ENCODE data around the gene SRCAP. TPM values are rescaled to one million over a fixed set of nuclear protein-coding genes. Genes with fewer than 3 reads are reported as not detected.

Gene SRCAP
- polyA plus RNA-seq, 3 donors = 38.6 to 55.8 (median 43.9) TPM

- DNase-seq = no peak
Observed at GRCh38 chr16:30660424-30661261, 38.3 kb upstream of the SRCAP start.

- DNase-seq = no peak
Observed at GRCh38 chr16:30662449-30662848, 36.5 kb upstream of the SRCAP start.

- DNase-seq = no peak
Observed at GRCh38 chr16:30663038-30663437, 35.9 kb upstream of the SRCAP start.

- no peak for DNase-seq
Observed at GRCh38 chr16:30663820-30664219, 35.2 kb upstream of the SRCAP start.

- no peak for DNase-seq
Observed at GRCh38 chr16:30664616-30665109, 34.3 kb upstream of the SRCAP start.

GRCh38 chr16:30665155-30665829, 33.7 kb upstream of the SRCAP start:
- no peak for DNase-seq

GRCh38 chr16:30665830-30666190, 33.2 kb upstream of the SRCAP start:
- no peak for DNase-seq

GRCh38 chr16:30666681-30667080, 32.3 kb upstream of the SRCAP start:
- no peak for DNase-seq

- no peak for DNase-seq
Observed at GRCh38 chr16:30667361-30667905, 31.5 kb upstream of the SRCAP start.

GRCh38 chr16:30668393-30668792, 30.6 kb upstream of the SRCAP start:
- no peak for DNase-seq

- no peak for DNase-seq
Observed at GRCh38 chr16:30669026-30669902, 29.7 kb upstream of the SRCAP start.

GRCh38 chr16:30669903-30670824, 28.8 kb upstream of the SRCAP start:
- DNase-seq = no peak

- no peak for DNase-seq
Observed at GRCh38 chr16:30675143-30675542, 23.8 kb upstream of the SRCAP start.

GRCh38 chr16:30677931-30678585, 20.9 kb upstream of the SRCAP start:
- DNase-seq = no peak

GRCh38 chr16:30678586-30678970, 20.4 kb upstream of the SRCAP start:
- no peak for DNase-seq

GRCh38 chr16:30680326-30680725, 18.6 kb upstream of the SRCAP start:
- DNase-seq = no peak

GRCh38 chr16:30688701-30689100, 10.3 kb upstream of the SRCAP start:
- no peak for DNase-seq

GRCh38 chr16:30691907-30692306, 7.1 kb upstream of the SRCAP start:
- no peak for DNase-seq

GRCh38 chr16:30692396-30693064, 6.4 kb upstream of the SRCAP start:
- DNase-seq = no peak
